Suppressor macrophage treated with lipopolysaccharide for 1 hour (primary cell): ENCODE results near the gene NCSTN.

Experiments
- DNase-seq, 3 donors: peaks; one replicate each; pipeline ENCODE4 v3.0.0-alpha.2; 2020 to 2022

The NCSTN gene

DNA sequence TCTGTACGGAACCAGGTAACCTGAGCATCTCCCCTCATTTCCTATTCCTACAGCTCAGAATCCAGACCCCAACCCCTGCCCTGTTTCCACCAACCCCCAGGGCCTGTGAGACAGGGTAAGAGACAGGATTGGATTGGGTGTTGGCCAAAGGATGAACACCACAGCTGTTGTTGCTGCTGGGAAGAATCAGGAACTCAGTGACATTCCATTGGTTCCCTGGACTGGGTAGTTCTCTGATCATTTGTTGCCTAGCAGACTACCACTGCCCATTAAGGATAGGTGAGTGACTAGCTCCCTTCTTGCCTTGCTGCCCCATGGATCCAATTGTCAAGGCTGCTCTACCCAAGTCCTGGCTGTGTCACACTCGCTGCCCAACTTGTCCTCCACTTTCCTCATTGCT lies 10.0 kb downstream of the NCSTN start:
- DNase-seq: no peak

DNA sequence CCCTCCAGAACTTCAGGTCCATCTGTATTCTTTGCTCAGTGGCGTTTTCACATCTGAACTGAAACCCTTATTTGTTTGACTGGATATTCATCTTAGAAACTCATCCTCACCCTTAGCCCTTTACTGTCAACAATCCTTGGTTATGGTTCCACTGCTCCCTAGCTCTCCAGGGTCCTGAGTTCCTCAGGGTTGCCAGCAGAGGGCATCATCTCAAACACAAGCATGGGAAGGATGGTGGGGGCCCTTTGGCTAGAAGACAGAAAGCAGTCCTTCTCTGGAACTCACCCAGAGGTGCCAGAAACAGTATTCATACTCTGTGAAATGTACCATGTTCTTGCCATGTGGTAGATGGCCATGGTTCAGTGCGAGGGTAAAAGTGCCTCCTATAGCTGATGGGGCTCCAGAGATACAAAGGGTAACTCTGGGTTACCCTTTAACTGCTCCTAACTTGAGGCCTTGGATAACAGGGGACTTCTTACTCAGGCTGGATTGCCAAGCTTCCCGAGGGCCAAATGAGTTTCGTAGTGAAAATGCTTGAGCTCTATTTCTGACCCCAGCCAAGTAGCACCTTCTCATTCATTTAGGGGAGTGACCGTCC lies 11.3 kb downstream of the NCSTN start:
- DNase-seq: peak; percentile 57 to 69 (median 59)

DNA sequence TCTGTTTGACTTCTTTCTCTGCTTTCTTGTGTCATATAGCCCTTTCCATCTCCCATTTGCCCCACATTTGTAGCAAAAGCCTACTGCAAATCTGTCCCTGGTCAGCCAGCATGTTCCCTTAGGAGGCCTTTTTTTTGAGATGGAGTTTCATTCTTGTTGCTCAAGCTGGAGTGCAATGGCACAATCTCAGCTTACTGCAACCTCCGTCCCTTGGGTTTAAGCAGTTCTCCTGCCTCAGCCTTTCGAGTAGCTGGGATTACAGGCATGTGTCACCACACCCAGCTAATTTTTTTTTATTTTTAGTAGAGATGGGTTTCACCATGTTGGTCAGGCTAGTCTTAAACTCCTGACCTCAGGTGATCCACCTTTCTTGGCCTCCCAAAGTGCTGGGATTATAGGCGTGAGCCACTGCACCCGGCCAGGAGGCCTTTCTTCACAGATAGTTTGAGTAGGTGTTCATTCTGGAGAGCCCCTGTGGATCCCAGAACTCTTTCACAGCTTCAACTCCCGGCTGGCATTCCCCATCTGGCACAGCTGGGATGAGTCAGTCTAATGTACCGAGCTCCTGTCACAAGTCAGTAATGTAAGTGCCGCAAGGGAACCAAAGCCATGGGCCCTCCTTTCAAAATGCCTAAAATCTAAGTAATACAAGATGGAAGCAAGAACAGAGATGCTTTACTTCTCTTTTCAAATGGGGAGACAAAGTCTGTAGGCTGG lies 14.3 kb downstream of the NCSTN start:
- peak in 1 of 3 donors; percentile 18 for DNase-seq

DNA sequence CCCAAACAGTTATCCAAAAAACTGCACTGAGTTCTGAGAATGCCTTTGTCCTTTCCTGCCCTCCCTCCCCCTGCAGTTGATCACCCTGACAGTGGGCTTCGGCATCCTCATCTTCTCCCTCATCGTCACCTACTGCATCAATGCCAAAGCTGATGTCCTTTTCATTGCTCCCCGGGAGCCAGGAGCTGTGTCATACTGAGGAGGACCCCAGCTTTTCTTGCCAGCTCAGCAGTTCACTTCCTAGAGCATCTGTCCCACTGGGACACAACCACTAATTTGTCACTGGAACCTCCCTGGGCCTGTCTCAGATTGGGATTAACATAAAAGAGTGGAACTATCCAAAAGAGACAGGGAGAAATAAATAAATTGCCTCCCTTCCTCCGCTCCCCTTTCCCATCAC lies 14.9 kb downstream of the NCSTN start:
- DNase-seq: no peak

DNA sequence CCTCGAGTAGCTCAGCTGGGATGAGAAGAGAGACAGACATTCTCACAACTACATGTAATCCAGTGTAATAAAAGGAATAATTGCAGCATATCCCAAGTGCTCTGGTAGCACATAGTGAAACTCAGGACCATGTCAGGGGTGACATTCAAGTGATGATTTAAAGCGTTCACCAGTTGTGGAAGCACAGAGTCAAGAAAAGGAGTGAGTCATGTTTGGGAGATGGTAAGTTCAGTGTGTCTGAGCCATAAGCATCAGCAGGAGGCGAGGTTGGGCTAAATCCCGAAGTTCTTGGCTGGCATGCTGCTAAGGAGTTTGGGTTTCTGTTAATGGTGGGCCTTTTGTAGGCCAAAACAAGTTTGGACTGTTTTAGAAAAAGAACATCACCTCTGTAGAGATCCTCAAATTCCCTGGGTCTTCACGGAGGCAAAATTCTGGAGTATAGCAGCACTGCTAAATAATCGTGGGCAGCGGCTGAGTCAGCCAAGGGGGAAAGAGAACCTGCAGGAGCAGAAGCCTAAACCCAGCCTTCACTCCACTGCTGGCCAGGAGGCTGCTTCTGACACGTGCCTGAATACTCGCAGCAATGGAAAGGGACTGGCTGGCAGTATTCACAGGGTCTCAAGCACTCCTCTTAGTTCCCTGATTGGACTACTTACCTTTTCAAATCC lies 16.5 kb downstream of the NCSTN start:
- DNase-seq: peak in 1 of 3 donors; percentile 10

DNA sequence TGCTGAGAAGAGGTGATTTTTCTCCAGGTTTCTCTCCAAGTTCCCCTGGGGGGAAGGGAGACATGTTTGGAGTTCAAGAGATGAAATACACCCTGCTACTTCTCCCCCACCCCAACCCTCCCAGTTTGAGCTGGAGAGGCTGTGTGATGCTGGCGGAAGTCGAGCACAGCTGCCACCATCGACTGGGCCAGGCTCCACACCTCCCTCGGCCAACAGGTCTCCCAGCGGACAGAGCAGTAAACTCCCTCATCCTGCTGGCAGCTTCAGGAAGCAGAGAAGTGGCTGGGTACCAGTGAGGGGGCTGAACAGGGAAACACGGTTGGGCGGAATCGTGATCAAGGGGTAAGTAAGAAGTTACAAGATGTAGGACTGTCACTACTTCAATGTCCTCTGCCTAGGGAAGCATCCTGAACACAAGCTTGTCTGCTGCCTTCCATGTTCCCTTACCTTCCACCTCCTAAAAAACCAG lies 17.1 kb downstream of the NCSTN start:
- DNase-seq: no peak

DNA sequence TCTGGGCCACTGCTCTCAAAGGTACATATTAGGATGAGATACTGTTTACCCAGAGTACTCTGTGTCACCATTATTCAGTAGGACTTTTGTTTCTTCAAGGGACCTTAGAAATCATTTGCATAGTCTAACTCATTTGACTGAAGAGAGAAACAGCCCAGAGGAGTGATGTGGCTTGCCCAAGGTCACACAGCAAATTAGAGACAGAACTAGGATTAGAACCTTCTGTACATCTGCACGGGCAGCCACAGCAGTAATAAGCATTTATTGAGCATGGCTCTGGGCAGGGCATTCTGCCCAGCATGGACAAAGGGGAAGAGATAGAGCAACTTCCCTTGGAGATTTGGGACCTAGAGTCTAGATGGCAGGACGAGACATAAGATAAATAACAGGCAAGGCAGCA lies 18.0 kb downstream of the NCSTN start:
- no peak for DNase-seq

DNA sequence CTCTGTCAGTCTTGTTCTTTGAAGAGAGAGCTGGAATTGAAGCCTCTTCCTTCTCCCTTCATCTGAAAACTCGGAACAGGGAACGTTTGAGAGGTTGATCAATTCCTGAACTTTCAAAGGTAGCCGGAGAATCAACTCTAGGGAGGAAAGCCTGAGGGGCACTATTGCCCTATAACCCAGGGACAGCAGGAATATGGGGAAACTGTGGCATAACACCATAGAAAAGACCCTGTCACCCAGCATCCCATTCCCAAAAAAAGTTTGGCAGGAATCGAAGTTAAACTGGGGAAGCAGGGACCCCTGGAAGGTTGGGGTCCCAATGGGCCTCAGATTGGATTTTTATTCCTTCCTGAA lies 18.6 kb downstream of the NCSTN start:
- no peak for DNase-seq

DNA sequence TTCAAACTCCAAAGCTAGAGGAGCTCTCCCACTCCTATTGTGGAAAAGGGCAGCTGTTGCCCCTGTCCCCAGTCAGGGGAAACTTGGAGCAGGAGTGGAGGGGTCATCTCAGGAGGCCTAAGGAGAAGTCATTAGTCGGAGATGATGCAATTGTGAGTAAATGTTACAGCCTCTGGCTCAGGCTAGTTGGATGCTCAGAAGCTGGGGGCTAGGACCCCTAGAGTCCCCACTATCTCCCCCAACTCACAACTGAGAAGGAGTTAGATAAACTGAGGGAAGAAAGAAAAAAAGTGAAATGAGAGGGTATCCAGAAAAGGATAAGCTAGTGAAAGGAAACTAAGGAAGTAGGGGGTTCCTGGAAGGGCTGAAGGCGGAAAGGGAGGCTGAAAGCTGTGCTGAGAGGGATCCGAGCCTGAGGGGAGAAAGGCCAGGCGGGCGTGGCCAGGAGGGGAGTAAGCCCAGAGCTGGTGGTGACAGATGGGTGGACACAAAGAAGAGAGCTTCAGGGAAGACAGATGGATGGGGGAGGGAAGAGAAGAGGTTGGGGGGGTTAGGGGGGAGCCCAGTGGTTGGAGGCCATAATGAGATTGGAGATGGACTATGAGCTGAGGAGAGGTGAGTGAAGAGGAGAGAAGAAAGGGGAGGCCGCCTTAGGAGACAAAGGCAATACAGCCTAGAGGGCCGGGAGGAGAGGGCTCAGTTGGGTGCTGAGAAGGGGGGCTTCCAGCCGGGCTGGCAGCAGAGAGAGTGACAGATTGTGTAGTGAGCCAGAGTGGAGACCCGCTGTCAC lies 19.2 kb downstream of the NCSTN start:
- DNase-seq: peak; percentile 28 to 53 (median 52)

DNA sequence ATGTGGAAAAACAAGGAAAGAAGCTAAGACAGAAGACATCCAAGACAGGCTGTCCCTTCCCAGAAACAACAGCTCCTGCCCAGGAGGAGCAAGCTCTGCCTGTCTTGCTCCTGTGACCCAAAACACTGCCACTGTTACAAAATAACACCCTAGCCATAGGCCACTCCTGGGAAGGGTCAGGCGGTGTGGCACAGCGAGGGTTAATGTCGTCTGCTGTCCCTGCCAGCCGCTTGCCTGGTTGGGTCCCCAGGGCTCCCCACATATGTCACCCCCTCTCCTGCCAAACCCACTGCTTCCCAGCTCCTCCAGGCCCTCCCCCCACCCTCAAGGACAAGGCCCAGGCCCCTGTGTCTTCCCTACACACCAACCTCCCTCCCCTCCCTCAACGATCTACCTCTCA lies 19.8 kb downstream of the NCSTN start:
- DNase-seq: no peak

DNA sequence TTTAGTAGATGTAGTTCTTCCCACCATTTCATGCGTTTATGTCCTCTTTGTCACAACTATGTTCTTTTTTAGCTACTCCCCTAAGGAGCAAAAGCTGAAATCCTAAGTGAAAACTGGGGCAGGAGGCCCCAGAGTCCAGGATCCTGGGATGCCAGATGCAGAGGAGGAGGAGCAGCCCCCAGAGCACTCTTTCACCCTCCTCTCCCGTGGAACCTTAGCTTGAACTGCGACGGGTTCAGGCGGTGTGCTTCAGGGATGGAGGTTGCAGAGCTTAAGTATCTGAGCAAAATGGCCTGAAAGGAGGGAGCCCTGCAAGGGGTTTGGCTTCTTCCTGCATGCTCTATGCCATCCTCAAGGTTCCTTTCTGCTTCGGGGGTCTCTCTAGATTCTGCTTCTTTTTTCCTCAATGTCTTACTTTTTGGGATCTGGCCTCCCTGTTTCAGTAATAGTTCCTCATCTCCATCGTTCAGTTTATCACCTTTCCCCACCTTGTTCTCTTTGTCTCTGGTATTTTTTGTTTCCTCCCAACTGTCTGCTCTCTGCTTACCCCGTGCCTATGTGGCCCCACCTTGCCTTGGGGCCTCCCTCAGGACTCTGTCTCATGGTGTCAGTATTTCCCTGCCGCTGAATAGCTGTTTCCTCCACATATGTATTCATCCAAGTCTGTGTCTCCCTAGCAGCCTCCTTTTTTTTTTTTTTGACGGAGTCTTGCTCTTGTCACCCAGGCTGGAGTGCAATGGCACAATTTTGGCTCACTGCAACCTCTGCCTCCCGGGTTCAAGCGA lies 21.0 kb downstream of the NCSTN start:
- no peak for DNase-seq

DNA sequence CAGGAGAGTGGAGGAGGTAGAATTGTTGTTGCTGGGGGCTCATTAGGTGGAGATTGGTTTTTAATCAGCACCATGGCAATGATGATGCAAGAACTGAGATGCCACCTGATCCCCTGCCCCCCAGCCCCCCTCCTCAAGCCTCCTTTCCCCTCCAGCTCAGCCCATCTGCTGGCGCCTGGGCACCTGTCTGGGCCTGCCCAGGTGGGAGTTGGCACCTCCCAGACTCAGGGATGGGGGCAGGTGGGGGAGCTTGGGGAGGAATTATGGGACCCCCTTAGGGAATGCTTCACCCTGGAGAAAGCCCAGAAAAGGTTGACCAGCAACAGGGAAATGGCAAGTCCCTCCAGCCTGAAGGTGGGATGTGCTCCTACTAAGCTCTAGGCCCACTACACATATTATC lies 22.1 kb downstream of the NCSTN start:
- DNase-seq: no peak

DNA sequence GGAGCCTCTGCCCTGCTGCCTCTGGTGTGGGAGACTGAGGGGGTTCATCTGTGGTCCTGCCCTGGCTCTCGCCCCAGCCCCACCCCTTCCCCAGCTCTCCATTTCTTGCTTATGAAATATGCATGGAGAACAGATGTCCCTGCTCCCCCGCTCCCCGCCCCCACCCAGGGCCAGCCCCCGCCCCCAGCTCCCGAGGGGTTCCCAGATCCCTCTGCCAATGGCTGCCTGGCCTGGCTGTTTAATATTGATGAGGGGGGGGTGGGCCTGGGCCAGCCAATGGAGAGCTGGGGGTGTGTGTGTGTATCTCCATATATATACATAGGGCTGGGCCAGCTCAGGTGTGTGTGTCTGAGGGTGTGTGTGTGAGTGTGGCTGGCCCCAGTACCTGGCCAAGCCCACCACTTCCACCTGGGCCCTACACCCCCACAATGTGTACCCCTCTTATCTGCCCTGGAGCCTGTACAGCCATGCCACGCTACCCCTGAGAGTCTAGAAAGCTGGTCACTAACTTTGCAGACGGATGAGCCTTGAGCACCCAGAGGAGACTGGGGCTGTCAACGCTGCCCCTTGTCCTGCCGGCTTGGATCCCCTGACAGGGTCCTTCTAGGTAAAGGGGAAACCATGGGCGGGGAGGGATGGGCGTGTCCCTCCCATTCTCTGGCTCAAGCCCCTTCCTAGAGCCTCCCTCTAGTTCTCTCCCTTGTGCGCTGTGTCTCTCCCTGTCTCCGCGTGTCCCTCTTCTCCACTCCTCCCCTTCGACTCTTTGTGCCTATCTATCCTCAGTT lies 23.7 kb downstream of the NCSTN start, which contains the start of gene NHLH1:
Gene NHLH1, plus strand, starts transcription at position 341 of the 785 bp plus-strand sequence. CDS start 3,661 bp downstream, outside the sequence.
- DNase-seq: no peak

DNA sequence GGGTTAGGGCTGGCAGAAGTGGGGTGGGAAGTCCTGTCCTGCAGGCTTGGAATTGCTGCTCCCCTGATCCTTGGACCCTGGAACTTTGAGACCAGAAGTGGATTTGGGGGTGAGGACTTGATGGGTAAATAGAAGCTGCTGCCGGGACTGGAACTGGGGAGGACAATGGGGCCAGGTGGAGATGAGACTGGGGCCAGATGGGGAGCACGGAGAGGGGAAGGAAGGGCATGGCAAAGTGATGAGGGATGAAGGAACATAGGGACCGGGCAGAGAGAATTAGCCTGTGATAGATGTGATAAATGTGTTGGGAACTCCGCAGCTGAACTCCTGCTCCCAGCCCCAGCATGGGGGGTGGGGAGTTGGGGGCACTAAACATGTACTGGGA lies 24.3 kb downstream of the NCSTN start:
- no peak for DNase-seq

DNA sequence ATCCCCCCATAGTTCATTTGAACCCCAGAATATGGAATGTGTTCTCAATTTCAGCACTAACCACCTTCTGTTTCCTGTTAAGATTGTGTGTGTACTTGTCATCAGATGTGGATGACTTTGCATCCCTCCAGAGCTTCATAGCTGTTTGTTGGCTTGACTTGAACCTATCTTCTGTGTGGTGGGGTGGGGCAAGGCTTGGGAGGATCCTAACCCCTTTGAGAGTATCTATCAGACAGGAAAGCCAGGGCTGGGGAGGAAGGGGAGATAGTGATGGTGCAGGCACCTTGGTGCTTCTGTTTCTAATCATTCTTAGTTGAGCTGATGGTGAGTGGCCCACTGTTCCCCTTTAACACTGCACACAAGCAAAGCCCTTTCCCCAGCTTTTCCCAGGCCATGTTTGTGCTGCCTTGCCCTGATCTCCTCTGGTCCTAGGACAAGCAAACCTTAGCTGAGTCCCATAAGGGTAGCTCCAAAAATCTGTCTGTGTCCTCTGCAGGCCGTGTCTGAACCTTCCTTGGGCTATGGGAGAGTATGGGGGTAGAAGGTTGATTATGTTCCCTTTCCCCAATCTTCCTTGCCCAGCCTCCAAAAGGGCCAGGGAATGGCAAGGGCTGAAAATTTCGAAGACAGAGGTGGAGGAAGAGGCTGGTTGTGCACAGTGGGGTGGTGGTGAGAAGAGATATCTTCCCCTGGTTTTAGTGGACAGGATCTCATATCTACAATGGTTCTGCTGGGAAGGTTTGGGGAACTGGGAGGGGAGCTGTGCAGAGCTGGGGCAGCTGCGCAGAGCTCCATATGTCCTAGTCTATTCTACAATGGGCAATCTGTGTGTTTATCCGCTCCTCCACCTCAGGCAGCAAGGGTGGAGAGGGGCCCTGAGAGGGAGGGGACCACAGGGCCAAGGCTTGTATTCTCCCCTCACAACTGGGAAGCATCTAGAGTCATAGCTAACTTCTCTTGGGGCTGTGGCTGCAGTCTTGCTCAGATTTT lies 25.0 kb downstream of the NCSTN start:
- no peak for DNase-seq

DNA sequence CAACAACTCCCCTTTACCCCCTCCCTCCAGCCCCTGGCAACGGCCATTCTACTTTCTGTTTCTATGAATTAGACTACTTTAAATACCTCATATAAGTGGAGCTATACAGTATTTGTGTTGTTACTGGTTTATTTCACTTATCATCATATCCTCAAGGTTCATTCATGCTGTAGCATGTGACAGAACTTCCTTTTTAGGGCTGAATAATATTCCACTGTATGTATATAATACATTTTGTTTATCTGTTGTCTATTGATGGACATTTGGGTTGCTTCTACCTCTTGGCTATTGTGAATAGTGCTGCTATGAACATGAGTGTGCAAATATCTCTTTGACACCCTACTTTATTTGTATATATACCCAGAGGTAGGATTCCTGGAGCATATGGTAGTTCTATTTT lies 25.9 kb downstream of the NCSTN start:
- DNase-seq: no peak

DNA sequence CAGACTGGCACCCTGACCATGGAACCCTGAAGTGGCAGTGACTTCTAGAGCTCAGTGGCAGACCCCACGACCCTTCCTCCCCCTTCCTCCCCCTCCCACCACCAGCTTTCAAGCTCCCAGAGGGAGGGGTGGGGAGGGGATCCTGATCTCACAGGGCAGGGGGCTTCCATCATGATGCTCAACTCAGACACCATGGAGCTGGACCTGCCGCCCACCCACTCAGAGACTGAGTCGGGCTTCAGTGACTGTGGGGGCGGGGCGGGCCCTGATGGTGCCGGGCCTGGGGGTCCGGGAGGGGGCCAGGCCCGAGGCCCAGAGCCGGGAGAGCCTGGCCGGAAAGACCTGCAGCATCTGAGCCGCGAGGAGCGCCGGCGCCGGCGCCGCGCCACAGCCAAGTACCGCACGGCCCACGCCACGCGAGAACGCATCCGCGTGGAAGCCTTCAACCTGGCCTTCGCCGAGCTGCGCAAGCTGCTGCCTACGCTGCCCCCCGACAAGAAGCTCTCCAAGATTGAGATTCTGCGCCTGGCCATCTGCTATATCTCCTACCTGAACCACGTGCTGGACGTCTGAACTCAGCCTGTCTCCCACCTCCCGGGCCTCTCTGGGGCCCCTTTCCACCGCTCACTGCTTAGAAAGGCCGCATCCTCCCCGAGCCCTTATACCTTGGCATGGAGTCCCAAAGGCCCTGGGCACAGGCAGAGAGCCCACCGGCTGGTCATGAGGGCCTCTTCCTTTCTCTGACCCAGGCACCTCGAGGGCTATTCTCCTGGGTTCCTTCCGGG lies 27.6 kb downstream of the NCSTN start:
- no peak for DNase-seq

DNA sequence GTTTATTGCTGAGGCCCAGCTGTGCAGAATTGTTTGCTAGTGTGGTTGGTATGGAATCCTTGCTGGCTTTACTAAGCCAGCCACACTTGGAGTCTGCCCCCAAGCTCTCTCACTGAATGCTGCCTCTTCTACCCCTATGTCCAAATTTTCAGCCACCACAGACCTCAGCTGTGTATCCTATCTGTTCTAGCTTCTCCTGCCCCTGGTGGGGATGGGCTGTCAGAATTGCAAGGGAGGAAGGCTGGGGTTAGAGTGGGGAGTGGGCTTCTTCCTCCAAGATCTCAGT lies 28.1 kb downstream of the NCSTN start:
- no peak for DNase-seq

DNA sequence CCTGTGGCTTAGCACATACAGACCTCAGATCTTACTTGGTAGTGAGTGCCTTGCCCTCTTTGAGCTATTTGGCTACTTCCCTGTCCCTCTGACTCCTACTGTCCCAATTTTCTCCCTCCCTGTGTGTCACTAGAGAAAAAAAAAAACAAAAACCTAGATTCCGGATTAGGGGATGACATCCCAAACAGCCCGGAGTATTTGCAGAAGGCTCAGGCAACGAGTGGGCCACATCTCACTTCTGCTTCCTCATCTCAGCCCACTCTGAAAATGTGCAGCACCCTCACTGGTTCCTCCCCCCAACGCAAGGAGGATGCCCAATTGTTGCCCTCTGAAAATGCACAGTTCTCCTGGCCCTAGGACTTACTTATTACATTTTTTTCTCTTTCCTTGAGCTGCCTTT lies 28.6 kb downstream of the NCSTN start:
- DNase-seq: peak; percentile 83 to 89 (median 86)

DNA sequence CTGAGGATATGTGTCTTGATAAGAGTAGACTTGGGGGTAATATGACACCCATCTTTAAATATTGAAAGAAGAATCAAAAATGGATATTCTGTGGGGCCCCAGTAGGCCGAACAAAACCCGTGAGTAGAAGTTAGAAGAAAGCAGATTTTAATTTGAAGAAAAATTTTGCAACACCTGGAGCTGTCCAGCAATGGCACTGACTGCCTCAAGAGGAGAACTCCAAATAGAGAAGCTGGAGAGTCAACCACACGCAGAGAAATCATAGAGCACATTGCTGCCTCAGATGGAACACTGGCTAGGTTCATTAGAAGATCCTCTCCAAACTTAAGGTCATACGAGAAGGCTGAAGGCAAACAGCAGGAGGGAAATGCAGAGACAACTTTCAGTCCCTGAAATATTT lies 30.5 kb downstream of the NCSTN start:
- DNase-seq: peak; percentile 59 to 73 (median 62)
